ENCODE measurements around the gene TTBK1.
A peak's percentile ranks its signal among the peaks of the same experiment; 100 is the strongest.

The TTBK1 gene

DNA sequence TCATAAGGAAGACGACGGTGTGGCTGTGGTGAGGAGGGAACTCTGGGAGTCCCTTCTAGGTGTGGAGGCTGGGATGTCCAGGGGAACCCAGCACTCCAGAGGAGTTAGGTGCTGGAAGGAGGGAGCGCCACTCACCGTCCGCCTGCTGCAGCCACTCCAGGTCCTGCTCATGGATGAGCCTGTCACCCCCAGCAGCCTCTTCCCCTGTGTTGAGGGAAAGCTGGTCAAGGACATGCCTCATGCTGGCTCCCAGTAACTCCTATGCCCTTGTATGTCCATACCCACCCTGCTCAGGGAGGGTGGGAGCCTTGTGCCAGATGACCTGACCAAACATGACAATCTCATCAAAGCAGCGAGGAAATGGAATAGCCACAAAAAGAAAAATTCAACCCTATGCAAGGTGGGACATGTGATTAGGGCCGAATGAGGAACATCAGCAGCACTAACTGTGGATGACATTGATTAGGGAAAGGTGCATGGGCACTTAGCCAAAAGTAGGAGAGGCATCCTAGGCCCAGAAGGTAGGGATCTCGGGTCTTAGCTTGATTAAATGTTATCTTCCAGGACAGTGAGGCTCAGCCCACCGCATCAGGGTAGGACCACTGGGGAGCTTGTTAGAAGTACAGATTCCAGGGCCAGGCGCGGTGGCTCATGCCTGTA, 17.0 kb upstream of the TTBK1 start:
- DNase-seq = no peak

DNA sequence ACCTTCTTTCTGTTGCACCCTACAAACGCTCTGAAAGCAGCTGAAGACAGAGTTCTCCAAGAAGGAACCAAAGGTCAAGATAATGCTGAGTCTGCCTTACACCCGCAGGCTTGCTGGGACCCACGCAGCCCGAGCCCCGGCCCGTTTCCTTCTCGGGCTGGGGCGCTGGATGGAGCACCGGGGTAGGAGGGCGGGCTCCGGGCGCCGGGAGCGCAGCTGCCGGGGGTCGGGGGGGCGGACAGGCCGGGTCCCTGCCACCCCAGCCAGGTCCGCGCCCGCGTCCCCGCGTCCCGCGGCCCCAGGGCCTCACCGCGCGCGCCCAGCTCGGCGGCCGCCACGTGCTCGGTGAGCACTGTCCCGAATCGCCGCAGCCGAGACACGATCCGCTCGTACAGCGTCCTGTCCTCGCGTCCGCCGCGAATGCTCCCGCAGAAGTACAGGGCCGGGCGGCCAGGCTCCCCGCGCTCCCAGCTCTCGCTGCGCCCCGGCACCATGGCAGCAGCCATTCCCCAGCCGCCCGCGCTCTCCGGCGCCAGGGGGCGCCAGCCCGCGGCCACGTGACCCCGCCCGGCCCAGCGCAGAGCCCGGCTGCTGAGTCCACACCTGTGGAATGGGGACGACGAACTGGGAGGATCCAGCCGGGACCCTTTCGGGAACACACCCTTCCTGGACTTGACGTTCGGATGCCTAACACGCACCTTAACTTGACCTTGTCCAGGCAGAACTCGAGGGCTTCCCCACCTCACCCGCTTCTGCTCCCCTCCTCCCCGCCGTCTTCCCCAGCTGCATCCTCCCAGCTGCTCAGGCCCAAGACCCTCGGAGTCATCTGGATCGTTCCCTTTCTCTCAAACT, 14.1 kb upstream of the TTBK1 start, which contains the start of gene DNPH1:
TSS of gene DNPH1 (minus strand) at position 531 of the 852 bp plus-strand sequence. CDS start at position 506, 25 bp downstream.
- DNase-seq = peak; percentile 74 to 92 (median 86)

DNA sequence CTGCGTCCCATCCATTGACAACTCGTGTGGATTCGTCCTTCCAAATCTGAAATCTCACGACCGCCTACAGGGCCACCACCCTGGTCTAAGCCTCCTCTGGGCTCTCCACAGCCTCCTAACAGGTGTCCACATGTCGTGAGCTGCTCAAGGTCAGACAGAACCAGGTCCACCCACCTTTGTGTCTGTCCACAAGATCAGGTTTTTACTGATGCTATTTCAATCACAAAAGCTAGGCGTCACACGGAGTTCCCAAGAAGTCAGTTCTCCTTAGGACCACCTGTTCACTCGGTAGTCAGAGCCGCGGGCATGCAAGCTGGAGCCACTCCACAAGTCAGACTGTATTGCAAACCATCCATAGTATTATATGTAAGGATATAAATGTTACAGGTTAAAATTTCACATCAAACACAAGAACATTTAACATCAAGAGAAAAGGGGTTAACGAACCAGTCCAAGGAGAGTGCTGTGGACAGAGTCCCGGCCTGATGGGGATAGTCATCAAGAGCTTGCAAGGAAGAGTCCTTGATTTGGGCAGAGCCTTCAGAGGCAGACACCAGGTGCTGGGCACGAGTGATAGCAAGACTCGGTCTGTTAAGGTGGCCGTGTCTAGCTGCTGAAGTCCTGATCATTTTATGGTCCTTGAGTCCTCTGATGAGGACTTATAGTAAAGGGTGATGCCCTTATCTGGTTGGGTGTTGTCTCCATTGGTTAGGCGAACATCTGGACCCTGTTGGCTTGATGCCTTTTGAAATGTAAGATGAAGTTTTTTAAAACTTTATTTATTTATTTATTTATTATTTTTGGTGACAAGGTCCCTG, 13.3 kb upstream of the TTBK1 start:
- no peak for DNase-seq

DNA sequence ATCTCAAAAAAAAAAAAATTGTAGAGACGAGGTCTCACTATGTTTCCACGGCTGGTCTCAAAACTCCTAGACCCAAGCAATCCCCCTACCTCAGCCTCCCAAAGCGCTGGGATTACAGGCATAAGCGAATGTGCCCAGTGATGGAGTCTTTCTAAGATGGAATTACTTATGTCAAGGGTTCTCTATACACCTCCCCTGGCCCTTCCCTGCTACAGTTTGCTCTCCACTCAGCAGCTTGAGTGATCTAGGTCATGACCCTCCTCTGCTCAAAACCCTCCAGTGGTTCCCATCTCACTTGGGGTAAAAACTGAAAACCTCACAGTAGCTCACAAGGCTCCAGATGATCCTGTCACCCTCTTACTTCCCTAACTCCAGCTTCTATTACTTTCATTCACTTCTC, 12.2 kb upstream of the TTBK1 start:
- no peak for DNase-seq

DNA sequence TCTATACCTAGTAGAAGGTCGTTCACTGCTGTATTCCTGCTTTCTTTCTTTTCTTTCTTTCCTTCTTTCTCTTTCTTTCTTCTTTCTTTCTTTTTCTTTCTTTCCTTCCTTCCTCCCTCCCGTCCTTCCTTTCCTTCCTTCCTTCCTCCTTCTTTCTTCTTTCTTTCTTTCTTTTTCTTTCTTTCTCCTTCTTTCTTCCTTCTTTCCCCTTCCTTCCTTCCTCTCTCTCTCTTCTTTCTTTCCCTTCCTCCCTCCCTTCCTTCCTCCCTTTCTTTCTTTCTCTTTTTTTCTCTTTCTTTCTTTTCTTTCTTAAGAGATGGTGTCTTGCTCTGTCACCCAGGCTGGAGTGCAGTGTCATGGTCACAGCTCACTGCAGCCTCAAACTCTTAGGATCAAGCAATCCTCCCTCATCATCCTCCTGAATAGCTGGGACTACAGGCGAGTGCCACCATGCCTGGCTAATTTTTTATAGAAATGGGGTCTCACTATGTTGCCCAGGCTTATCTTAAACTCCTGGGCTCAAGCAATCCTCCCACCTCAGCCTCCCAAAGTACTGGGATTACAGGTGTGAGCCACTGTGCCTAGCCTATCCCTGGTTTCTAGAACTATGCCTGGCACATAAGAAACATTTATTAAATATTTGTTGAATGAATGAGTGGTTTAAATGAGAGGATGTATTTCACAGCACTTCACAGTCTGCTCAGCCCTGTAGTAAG, 11.4 kb upstream of the TTBK1 start:
- DNase-seq = no peak

- DNase-seq = no peak
Measured at GRCh38 chr6:43235841-43236240, 7.4 kb upstream of the TTBK1 start.

DNA sequence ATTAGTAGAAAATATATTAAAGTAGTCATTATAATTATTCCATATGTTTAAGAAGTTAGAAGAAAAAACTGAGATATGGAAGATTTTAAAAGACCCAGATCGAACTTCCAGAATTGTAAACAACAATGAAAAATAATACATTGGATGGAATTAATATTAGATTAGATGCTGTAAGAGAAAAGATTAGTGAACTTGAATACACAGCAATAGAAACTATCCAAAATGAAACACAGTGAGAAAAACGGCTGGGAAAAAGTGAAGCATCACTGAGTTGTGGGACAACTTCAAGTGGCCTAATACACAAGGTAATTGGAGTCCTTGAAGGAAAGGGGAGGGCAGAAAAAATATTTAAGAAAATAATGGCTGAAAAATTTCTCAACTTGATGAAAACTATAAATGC, 4.2 kb upstream of the TTBK1 start:
- DNase-seq = no peak

DNA sequence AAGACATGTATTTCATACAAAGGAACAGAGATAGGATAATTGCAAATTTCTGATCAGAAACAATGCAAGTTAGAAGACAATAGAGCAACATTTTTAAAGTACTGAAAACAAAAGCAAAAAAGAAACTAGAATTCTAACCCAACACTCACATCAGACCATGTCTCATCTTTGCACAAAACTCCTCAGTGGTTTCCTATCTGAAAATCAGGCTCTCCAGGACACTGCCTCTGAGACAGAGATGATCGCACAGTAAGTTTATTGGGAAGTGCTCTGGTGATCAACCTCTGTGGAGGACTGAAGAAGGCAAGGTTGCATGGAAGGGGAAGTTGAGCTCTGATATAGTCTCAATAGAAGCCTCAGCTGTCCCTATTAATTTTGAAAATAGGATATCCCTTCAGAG, 2.3 kb upstream of the TTBK1 start:
- DNase-seq = peak in 3 of 4 experiments; percentile 29 to 31 (median 31)

- DNase-seq = no peak
Measured at GRCh38 chr6:43241446-43241845, 1.8 kb upstream of the TTBK1 start.

DNA sequence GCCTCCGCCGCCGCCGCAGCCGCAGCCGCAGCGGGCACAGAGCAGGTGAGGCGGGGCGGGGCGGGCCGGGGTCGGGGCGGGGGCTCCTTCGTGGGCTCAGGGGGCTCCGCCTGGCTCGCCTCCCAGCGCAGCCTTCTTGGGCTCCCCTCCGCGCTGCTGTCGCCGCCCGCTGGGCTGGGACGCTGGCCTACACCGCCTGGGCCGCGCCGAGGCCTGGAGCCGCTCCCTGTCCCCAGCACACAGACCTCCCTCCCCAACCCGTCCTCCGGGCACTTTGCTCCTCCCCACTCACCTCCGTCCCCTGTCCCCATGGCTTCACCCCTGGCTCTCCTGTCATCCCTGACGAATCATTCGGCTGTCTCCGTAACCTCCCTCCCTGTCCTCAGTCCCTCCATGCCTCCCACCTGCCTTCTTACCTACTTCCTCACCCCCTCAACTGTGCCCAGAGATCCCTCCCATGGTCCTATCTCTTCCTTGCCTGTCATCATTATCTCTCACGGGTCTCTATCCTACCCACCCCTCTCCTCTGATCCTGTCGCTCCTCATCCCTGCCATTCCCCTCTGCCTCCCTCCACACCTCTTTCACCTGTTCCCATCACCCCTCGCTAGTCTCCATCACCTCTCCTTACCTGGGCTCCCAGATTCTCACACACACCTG, 512 bp downstream of the TTBK1 start:
- DNase-seq = no peak

GRCh38 chr6:43246301-43247113, 3.2 kb downstream of the TTBK1 start:
- peak; percentile 41 to 67 (median 54) for DNase-seq

- peak; percentile 61 to 85 (median 74) for DNase-seq
Measured at GRCh38 chr6:43247114-43247999, 4.1 kb downstream of the TTBK1 start.

DNA sequence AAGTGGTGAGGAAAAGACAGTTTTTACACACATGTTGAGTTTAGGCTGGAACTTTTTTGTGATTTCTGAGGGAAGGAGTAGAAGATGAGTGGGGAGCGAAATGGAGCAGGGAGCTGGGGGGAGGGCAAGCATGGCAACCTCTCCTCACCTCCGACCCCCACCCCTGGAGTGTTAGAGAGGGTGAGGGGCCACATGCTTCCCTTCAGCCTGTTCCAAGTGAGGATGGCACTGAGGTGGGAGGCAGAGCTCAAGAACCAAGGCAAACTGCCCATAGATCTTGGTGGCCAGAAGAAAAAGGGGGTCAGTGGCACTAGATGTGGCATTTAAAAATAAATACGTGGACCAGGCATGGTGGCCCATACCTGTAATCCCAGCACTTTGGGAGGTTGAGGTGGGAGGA, 4.8 kb downstream of the TTBK1 start:
- no peak for DNase-seq

GRCh38 chr6:43248791-43249190, 5.5 kb downstream of the TTBK1 start:
- no peak for DNase-seq

DNA sequence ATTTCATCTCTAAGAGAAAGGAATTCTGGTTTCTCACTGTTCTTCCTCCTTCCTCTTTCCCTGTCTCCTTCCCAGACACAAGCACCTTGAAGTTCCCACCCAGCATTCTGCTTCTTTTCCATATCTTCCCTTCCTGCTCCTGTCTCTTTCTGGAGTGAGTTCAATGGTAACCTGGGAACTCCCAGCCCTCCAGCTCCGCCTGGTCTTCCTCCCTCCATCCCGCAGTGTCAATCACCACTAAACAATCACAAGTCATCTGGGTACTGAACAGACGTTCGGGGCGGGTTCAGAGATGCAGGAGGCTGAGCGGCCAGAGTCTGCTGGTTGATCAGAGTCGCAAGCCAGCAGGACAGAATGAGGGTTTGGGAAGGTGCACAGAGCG, 7.7 kb downstream of the TTBK1 start:
- peak in 1 of 4 experiments; percentile 21 for DNase-seq

GRCh38 chr6:43253401-43253800, 10.1 kb downstream of the TTBK1 start:
- DNase-seq = no peak

- DNase-seq = peak; percentile 61 to 85 (median 74)
Measured at GRCh38 chr6:43254138-43254817, 11.0 kb downstream of the TTBK1 start.

DNA sequence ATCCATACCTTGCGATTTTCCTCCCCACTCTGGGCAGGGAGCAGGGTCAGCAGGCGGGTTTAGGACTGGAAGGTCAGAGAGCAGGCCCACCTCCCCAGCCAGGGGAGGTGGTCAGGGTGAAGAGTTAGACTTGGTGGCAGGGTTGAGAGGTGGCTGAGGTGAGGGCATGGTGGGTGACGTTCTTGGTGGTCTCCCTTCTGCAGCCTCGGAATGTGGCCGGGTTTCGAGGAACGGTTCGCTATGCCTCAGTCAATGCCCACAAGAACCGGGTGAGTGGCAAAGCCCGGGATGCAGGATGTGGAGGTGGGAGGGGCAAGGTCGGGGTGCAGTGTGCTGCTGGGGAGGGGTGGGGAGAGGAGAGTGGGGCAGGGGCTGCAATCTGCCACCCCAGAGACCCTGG, 11.6 kb downstream of the TTBK1 start:
- DNase-seq = no peak

DNA sequence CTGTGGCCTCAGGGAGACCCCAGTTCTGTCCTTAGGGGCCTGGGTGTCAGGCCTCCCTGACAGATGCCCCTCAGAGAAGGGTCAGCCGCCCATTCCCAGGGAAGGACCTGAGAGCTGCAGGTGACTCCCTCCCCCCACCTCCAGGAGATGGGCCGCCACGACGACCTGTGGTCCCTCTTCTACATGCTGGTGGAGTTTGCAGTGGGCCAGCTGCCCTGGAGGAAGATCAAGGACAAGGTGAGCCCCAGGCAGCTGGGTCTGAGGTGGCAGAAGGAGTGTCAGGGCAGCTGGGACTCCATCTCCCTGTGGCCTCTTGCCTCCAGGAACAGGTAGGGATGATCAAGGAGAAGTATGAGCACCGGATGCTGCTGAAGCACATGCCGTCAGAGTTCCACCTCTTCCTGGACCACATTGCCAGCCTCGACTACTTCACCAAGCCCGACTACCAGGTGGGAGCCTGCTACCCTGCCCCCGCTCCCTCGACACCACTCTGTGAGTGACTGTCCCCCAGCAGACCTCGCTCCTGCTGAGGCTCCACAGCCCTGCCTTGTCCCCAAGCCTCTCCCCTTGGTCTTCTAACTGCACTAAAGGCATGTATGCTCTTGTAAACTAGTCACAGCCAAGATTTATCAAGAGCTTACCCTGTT, 12.2 kb downstream of the TTBK1 start:
- no peak for DNase-seq
